ENCODE data around the gene PEDS1. TPM values are rescaled to one million over a fixed set of nuclear protein-coding genes. Genes with fewer than 3 reads are reported as not detected.
A peak's percentile ranks its signal among the peaks of the same experiment; 100 is the strongest.

Gene PEDS1
- total and polyA plus RNA-seq, 2 of the 13 experiments (the other 11 are each of a cell fraction or from before 2014, with no cell fraction given) = 30.5 to 93.9 TPM

GRCh38 chr20:50191544-50192363 is 38.2 kb upstream of the PEDS1 start (continued):
- TF ChIP-seq IRF9 (CRISPR knock-in tag; IDR thresholded peaks at IDR 0.05; ENCODE audit: borderline replicate concordance) (peak; percentile 49; the same call in 1 of the 2 replicates), ZNF788 (CRISPR knock-in tag; IDR thresholded peaks at IDR 0.05; ENCODE audit: borderline replicate concordance) (peak; percentile 80; the same call in 1 of the 2 replicates), KDM6A (CRISPR knock-in tag; IDR thresholded peaks at IDR 0.05; ENCODE audit: low read depth) (no peak), AKNA (CRISPR knock-in tag; IDR thresholded peaks at IDR 0.05; ENCODE audit: borderline replicate concordance) (no peak), ATF3 (CRISPR knock-in tag; IDR thresholded peaks at IDR 0.05) (no peak), SKIL (CRISPR knock-in tag; IDR thresholded peaks at IDR 0.05; ENCODE audit: borderline replicate concordance) (no peak), ZNF567 (CRISPR knock-in tag; IDR thresholded peaks at IDR 0.05; ENCODE audit: borderline replicate concordance) (0 out of 2 replicates have a peak, but pooled peaks have one; percentile 25), ZNF501 (CRISPR knock-in tag; IDR thresholded peaks at IDR 0.05) (peak; percentile 3; the same call in 1 of the 2 replicates), NONO (IDR thresholded peaks at IDR 0.05) (no peak), NONO (CRISPR knock-in tag; conservative IDR thresholded peaks at IDR 0.05) (peak; percentile 20), NFAT5 (CRISPR knock-in tag; IDR thresholded peaks at IDR 0.05) (0 out of 2 replicates have a peak, but pooled peaks have one; percentile 43)

Measured in HepG2 (cell line).